Measurements from ENCODE around the gene THAP6.
"Not testable (repeated sequence)": the region's sequence is repeated elsewhere in the genome, so short reads cannot be mapped to it uniquely, and the experiment has no call there.

The THAP6 gene, protein sequence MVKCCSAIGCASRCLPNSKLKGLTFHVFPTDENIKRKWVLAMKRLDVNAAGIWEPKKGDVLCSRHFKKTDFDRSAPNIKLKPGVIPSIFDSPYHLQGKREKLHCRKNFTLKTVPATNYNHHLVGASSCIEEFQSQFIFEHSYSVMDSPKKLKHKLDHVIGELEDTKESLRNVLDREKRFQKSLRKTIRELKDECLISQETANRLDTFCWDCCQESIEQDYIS

DNA sequence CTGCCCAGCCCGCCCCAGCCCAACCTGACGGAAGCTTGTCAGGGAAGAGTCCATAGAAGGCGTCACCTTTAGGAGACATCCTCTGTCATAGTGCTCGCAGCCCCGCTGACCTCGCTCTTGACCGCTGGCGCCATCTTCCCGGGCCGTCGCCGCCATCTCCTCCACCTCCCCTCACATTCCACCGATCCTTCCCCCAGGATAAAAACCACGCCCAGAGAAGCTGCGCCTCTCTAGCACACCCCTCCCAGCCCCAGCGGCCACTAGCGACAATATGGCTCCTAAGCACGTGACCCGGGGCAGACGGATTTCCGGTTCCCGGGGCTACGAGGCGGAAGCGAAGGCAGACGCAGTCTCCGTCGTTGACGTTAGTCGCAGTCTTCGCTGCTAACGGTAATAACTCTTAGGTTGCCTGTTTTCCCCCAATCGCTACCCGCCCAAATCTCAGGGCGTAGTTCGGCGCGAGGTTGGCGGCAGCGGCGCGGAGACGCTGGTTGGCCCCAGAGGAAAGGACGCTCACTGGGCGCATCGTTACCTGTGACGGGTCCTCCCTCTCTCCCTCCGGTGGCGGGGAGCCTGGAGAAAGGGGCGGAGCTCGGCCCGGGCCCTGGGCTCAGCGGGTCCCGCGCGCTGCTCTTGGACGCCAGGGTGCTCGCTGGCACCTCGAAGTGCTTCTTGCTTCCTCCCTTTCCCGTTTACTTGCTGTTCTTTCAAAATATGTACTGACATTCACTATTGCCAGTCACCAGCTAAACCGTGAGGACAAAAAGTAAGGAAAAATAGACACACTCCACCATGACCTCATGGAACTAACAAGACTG is at the start of gene THAP6, which contains the start of gene RCHY1:
THAP6 (plus strand) TSS at position 343 of the 818 bp plus-strand sequence. CDS start 980 bp downstream, outside the sequence.
RCHY1 (minus strand) TSS at position 273 of the 818 bp plus-strand sequence; CDS start at position 156, 117 bp downstream.
- peak; percentile 95 for DNase-seq (ENCODE audit: low read depth)

DNA sequence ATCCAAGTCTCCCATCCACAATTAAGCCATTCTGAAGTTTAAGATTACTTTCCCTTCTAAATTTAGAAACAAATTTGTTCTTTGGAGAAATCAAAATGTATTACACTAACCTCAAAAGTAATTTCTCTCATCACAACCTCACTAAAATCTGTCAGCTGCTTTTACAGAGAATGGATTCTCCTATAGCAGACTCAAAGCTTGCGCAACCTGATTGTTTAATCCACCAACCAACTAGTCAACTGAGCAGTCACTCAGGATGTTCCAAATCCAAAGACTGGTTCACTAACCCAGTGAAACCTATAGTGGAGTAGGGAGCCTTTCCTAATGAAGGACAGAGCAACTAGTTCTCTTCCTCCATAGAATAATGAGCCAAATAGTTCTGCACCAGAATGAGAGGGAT is 44.4 kb upstream of the THAP6 start:
- DNase-seq (ENCODE audit: low read depth) = no peak

DNA sequence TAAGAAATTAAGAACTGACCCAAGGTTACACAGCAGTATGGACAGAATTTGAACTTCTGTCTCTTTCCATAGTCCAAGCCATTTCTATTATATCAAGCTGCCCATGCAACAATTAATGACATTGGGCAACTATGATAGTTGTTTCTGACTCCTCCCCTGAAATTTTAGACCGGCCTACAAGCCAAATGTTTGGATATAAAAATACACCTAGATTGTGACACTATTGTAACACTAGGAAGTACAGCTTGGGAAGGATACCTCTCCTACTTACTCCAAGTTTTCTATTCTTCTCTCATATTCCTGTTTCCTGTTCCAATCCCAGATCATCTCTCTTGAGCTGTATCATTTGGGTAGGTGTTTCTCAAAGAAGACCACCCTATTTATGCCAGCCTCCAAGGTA is 43.5 kb upstream of the THAP6 start:
- DNase-seq (ENCODE audit: low read depth) = no peak

DNA sequence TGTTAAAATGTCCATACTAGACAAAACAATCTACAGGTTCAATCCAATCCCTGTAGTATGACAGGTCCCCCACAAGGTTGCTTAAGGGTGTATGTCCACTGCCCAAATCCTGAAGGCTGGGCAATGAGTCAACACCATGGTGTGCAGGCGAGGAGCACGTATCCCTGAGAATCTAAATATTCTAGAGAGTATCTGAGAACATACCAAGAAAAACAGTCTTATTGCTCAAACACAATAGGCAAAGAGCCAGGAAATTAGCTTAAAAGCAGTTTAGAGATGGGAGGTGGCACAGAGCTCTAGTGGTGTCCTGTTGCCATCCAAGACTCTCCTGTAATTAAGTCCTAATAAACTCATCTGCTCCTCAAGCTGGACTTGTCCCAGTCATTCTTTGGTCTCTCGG is 37.1 kb upstream of the THAP6 start:
- DNase-seq (ENCODE audit: low read depth) = peak; percentile 58

DNA sequence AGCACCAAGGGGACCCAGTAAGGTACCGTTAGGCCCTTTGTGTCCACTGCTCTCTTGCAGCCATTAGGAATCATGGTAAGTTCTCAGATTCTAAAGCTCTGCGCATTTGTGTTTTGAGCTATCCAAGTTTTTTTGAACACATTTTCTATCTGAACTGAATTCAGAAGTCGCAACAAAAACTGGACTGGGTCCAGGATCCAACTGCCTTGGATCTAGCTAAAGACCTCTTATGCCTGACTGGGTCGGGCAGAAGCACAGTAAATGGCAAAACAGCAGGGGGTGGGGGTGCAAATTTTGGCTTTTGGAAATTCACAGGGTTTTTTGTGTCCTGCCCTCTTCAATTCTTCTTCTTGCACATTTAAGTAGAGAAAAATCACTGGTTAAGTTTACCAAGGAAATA is 30.1 kb upstream of the THAP6 start:
- no peak for DNase-seq (ENCODE audit: low read depth)

DNA sequence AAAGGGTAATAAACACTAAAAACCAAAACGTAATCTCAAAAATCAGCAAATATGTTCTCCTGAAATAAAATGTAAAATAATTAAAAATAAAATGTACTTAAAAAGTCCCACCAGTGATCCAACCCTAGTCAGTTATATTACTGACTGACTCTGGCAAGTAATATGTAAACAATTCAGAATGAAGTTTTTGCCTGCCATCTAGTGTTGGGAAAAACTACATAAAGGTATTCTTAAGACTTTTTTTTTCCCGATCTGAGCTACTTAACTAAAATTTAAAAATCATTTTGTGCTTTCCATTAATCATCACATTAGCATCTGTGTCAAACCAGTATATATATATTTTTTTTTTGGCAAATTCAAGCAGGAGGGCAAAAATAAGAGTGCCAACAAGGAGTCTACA is 24.1 kb upstream of the THAP6 start:
- peak; percentile 45 for DNase-seq (ENCODE audit: low read depth)

DNA sequence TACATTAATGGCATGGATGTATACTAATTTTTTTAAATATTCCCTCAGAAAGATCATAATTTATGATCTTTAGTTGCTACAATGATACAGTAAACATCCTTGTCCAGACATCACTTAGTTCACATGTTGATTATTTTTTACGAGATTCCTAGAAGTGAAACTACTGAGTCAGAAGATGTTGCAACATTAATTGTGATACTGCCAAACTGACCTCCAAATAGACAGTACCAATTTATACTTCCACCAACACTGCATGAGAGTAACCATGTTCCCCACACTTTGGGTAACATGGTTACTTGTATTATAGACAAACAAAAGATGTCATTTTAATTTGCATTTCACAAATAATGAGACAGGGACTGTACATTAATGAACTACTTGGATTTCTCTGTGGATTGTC is 19.7 kb upstream of the THAP6 start:
- DNase-seq (ENCODE audit: low read depth) = peak; percentile 88

DNA sequence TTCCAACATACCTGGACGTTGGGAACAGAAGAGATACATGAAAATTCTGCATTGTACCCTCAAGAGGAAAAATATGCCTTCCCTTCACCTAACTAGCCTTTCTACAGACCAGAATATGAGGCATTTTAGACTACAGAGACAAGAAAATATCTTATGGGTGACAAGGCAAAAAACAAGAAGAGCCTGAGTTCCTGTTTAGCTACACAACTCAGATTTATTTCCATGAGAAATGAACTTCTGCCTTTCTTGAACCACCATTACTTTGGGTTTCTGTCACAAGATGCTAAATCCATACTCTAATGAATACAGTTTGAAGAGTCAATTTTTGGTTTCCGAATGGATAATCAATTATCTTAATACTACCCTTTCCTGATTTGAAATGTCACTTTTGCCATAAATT is 18.8 kb upstream of the THAP6 start:
- no peak for DNase-seq (ENCODE audit: low read depth)

DNA sequence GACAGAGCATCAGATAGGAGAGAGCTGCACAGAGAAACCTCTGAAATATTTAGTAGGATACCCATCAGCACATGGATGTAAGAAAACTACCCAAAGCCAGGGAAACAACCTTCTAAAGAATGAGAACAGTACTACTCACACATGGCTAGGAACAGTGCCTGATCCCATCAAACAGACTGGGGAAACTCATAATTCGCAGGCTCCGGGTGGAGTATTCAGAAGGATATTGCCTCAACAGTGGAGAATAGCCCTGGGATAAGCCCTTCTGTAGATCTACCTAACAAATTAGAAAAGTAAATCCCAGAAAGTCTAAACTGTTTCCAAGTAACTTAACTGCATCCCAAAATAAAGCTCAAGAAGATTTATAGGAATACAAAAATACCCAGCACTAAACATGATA is 17.9 kb upstream of the THAP6 start:
- DNase-seq (ENCODE audit: low read depth) = no peak

DNA sequence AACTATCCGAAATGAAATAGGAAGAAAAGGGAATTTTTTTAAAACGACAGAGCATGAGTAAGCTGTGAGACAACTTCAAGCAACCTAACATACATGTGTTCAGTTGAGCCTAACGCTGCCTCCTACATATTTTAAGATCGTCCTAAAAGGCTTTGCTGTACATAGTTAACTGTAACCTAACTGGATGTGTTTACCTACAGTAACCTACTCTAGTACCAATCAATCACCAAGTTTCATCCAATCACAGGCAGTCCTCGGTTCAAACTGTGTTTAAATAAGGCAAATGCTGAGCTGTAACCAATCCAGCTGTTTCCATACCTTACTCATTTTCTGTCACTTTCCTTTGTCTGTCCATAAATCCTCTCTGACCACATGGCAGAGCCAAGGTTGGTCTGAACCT is 17.1 kb upstream of the THAP6 start:
- peak; percentile 33 for DNase-seq (ENCODE audit: low read depth)

DNA sequence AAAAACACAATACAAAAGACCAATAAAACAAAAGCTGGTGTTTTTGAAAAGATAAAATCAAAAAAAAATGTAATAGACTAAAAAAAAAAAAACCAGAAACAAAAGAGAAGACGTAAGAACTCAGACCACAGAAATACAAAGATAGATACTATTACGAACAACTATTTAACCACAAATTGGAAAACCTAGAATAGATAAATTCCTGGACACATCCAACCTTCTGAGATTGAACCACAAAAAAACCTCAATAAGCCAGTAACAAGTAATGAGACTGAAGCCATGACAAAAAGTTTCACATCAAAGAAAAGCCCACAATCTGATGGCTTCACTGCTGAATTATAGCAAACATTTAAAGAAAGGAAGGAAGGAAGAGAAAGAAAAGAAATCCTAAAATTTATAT is 16.2 kb upstream of the THAP6 start:
- DNase-seq (ENCODE audit: low read depth) = no peak

DNA sequence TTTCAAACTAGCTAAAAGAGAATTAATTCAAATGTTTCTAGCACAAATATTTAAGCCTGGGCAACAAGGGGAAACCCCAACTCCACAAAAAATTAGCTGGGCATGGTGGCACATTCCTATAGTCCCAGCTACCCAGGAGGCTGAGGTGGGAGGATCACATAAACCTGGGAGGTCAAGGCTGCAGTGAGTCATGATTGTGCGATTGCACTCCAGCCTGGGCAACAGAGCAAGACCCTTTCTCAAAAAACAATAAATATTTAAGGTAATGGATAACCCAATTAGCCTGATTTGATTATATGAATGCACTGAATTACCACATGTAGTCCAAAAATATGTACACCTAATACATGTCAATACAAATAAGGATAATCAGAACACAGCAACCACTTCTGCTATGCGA is 14.4 kb upstream of the THAP6 start:
- no peak for DNase-seq (ENCODE audit: low read depth)

DNA sequence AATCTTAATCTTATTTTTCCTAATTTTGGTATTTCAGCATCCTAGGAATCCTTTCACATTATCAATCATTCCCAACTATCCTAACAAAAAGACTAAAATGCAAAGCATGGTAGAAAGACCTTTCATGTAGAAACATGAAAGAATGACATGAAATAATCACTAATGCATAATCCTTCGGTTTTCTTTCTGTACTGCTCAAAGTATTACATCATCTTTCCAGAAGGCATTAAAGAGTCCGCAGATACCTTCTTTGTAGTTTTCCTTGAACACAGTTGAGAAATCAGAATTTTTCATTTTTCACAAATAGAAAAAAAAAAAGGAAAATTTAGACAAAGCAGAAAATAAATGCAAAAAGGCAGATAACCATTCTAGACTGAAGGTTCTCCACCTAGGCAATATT is 11.6 kb upstream of the THAP6 start:
- DNase-seq (ENCODE audit: low read depth) = no peak

DNA sequence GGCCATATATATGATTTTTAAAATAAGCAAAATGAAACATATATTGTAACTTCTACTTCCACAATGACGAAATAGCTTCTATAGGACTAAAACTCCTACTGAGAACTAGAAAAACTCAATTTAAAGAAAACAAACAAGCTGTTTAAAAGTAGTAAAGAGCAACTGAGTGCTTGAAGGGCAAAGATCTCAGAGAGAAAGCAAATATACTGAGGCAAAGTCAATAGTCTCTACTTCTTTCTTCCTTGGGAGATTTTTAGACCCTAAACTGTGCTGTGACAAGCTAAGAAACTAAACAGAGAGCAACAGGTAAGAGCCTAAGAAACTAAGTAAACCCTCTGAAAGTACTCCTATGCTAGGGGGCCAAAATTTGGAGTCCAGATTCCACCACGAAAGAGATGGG is 8.6 kb upstream of the THAP6 start:
- DNase-seq (ENCODE audit: low read depth) = no peak

DNA sequence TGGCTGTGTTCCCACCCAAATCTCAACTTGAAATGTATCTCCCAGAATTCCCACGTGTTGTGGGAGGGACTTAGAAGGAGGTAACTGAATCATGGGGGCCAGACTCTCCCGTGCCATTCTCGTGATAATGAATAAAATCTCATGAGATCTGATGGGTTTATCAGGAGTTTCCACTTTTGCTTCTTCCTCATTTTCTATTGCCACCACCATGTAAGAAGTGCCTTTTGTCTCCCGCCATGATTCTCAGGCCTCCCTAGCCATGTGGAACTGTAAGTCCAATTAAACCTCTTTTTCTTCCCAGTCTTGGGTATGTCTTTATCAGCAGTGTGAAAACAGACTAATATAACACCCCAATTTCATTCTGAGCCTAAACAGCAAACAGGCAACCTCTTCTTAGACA is 4.7 kb upstream of the THAP6 start:
- not testable (repeated sequence) for DNase-seq (ENCODE audit: low read depth)

DNA sequence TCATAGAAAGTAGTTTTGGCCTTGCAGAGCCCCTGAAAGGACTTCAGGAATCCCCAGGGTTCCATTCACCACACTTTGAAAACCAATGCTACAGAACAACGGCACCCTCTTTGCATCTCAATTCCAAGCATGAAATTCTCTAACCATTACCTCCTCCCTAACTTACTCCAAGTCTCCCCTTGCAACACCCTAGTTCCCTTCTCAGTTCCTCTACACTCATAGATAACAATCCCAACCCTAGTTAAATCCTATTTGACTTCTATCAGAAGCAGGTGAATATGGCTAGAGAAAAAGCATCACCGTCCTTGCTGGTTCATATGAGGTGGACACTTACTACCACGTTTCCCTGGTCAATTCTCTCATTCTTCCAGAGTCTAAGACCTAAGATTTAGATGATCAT is 2.4 kb upstream of the THAP6 start:
- no peak for DNase-seq (ENCODE audit: low read depth)

DNA sequence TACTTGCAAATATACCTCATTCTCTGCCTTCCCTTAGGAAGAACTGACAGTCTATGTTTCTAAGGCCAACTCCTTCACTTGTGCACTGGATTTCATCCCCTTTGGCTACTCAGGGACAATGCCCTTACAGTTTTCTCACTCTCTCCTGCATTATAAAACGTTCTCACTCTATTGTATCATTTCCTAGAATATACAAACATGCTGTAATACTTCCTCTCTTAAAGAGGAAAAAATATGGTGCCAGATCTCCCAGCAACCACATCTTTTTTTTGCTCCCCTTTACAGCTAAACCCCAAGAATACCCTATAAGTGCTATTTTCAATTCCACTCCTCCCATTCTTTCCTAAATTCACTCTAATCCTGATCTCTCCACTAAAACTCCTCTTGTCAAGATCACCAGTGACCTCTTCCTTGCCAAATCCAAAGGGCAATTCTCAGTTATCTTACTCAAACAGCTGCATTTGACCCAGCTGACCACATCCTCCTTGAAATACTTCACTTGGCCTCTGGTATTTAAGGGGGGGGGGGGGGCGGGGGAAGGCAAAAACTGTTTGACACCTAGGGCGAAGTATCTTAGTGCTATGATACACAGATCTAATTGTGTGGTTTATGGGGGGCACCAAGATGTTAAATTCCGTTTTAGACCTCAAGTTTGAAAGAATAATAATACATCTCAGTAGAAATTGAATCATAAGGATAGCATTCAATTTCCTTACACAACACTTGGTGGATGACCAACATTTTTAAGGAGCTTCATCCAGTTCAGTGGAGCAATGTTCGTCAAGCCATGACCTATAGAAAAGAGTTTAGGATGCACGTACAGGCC is 1.7 kb upstream of the THAP6 start:
- DNase-seq (ENCODE audit: low read depth) = peak; percentile 56

DNA sequence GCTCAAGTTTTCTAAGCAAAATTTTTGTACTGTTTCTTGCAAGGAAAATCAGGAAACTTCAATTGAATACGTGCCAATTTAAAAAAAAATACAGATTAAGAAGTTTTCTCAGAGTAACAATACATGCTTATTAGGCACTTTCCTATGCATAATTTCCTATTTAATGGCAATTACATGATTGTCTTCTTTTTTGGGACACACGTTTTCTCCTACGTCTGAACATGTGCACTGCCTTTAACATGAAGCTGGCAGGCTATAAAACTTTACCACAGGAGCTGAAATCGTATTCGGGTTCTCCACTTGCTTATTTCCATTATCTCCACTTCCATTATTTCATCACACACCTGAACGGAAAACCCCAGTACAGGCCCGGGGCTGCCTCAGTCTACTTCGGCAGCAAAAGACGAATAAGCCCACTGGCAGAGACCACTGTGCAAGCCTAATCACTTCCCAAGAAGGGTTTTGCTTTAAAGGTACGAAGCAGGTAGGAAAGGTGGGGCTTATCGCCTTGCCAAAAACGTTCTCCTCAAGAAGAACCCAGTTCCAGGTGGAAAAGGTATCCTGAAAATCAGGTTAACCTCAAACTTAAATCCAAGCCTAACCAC is 645 bp upstream of the THAP6 start:
- peak; percentile 20 for DNase-seq (ENCODE audit: low read depth)

DNA sequence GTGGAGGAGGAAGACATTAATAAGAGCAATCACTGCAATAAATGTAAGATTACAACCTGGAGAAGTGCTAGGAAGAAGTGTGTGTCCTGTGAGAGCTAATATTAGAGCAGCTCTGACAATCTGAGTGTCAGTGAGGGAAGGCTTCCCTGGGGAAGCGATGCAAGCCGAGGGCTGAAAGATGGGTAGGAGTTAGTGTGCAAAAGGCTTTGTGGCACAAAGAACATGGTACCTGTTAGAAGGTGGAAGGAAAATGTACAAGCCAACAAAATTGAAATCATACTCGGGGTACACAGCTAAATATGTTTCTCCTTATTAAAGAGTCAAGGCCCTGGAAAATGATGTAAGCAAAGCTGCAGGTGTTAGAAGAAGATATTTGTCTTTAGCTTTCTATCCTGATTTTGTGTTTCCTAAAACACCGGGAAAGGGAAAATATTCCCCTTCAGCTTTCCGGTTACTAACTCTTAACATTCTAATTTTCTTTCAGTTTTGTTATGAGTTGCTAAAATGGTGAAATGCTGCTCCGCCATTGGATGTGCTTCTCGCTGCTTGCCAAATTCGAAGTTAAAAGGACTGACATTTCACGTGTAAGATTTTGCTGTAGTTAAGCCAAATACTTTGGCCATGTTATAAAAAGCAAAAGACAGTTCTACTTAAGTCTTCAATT is 808 bp downstream of the THAP6 start:
- DNase-seq (ENCODE audit: low read depth) = no peak

DNA sequence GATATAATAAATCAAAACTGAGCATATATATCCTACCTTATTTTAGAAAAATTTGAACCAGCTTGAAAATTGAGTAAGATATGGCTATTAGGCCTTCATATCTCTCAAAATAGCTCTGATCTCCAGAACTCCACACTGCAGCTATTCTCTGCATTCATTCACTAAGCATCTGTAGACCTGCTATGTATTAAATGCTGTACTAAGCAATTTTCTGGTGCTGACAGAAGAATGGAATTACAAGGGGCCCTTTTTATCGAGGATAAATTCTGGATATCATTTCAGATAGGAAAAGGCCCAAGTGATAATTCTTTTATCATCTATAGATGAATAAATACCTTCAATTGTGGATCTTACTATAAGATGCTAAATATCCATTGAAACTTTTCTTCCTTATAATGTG is 1.9 kb downstream of the THAP6 start:
- no peak for DNase-seq (ENCODE audit: low read depth)

DNA sequence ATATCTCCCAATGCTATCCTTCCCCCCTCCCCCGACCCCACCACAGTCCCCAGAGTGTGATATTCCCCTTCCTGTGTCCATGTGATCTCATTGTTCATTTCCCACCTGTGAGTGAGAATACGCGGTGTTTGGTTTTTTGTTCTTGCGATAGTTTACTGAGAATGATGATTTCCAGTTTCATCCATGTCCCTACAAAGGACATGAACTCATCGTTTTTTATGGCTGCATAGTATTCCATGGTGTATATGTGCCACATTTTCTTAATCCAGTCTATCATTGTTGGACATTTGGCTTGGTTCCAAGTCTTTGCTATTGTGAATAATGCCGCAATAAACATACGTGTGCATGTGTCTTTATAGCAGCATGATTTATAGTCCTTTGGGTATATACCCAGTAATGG is 5.2 kb downstream of the THAP6 start:
- not testable (repeated sequence) for DNase-seq (ENCODE audit: low read depth)

DNA sequence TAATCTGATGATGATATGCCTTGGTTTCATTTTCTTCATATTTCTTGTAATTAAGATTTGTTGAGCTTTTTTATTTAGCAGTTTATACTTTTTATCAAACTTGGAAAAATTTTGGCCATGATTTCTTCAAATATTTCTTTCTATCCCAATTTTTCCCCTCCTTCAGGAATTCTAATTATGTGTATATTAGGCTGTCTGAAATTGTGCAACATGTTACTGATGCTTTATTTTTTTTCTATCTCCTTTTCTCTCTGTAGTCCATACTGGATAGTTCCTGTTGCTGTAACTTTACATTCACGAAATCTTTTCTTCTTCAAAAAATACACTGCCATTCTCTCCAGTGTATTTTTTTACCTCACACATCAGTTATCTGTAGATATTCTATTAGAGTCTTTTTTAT is 10.8 kb downstream of the THAP6 start:
- no peak for DNase-seq (ENCODE audit: low read depth)

Measured in iris pigment epithelial cell (primary cell).